Measurements from ENCODE around the gene SPIRE1.

DNA sequence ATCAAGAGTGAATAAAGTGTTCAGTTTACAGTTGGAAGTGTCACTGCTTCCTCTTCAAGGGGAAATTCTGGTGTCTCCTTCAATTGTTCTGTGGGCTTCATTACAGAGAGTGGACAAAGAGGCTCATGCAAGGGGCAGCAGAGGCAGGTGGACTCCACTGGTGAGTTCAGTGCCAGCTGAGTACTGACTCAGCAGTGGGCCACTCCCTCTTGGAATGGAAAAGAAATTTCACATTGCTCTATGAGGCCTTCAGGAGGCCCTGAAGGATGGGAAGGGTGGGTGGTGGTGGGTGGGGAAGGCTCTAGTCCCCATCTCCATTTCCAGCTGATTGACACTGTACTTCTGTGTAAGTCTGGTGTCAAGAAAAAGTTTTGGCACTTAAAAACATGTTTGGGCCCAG lies 183.8 kb downstream of the SPIRE1 start:
- TF ChIP-seq, protein P1, sequence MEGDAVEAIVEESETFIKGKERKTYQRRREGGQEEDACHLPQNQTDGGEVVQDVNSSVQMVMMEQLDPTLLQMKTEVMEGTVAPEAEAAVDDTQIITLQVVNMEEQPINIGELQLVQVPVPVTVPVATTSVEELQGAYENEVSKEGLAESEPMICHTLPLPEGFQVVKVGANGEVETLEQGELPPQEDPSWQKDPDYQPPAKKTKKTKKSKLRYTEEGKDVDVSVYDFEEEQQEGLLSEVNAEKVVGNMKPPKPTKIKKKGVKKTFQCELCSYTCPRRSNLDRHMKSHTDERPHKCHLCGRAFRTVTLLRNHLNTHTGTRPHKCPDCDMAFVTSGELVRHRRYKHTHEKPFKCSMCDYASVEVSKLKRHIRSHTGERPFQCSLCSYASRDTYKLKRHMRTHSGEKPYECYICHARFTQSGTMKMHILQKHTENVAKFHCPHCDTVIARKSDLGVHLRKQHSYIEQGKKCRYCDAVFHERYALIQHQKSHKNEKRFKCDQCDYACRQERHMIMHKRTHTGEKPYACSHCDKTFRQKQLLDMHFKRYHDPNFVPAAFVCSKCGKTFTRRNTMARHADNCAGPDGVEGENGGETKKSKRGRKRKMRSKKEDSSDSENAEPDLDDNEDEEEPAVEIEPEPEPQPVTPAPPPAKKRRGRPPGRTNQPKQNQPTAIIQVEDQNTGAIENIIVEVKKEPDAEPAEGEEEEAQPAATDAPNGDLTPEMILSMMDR (IDR thresholded peaks at IDR 0.05) = no peak
- TF ChIP-seq POLR2A (IDR thresholded peaks at IDR 0.05) (no peak), POLR2AphosphoS5 (IDR thresholded peaks at IDR 0.05; ENCODE audit: insufficient read depth in 1 of 2, low read depth in 1 of 2) (no peak)
